Measurements from ENCODE around the gene CCSER1.

CCSER1 gene

DNA sequence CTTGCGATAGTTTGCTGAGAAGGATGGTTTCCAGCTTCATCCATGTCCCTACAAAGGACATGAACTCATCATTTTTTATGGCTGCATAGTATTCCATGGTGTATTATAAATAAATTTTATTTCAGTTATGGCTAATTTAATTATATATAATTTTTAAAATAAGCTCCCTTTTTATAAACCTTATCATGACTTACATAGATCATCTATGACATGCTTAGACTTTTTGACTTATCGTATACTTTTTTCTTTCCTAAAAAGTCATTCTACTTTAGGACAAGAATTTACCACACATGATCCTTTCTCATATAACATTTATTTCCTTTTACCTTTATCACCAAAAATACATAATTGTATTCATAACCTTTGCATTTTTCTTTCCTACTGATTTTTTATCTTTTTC is 376.5 kb downstream of the CCSER1 start:
- no peaks in the 10 kb centered on the region for H3F3A ChIP-seq (ENCODE audit: control insufficient read depth, insufficient read depth)
- H3K27me3 ChIP-seq (ENCODE audit: control insufficient read depth, low read length), result no peaks in the 10 kb centered on the region
- no peak overlapping the region for H3K4me2 ChIP-seq (ENCODE audit: low read length)
- TF ChIP-seq EZH2phosphoT487 (IDR thresholded peaks at IDR 0.05; ENCODE audit: borderline replicate concordance, low read length), result no peak
- TF ChIP-seq, protein P1, sequence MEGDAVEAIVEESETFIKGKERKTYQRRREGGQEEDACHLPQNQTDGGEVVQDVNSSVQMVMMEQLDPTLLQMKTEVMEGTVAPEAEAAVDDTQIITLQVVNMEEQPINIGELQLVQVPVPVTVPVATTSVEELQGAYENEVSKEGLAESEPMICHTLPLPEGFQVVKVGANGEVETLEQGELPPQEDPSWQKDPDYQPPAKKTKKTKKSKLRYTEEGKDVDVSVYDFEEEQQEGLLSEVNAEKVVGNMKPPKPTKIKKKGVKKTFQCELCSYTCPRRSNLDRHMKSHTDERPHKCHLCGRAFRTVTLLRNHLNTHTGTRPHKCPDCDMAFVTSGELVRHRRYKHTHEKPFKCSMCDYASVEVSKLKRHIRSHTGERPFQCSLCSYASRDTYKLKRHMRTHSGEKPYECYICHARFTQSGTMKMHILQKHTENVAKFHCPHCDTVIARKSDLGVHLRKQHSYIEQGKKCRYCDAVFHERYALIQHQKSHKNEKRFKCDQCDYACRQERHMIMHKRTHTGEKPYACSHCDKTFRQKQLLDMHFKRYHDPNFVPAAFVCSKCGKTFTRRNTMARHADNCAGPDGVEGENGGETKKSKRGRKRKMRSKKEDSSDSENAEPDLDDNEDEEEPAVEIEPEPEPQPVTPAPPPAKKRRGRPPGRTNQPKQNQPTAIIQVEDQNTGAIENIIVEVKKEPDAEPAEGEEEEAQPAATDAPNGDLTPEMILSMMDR (IDR thresholded peaks at IDR 0.05; ENCODE audit: low read depth, low read length, poor library complexity, severe bottlenecking), result no peak
- H3K9me2 ChIP-seq (replicated peaks; ENCODE audit: control insufficient read depth, low read length), result no peaks in the 10 kb centered on the region
- no peaks in the 10 kb centered on the region for H3K4me1 ChIP-seq (ENCODE audit: control insufficient read depth, low read length)
- no peaks in the 10 kb centered on the region for H3K36me3 ChIP-seq (ENCODE audit: control insufficient read depth, low read length)
- peaks cover 17% of the 10 kb centered on the region; the same call in 1 of the 2 replicates for H3K9me3 ChIP-seq (ENCODE audit: control insufficient read depth, insufficient read depth, low read length)
- H3K79me2 ChIP-seq (ENCODE audit: control insufficient read depth, low read length), result no peaks in the 10 kb centered on the region
- H3K27ac ChIP-seq (ENCODE audit: low read depth, low read length), result no peak overlapping the region
- no peaks in the 10 kb centered on the region for H4K20me1 ChIP-seq (ENCODE audit: control insufficient read depth, insufficient read depth, low read depth, low read length)
- H3K4me3 ChIP-seq (ENCODE audit: low read length), result no peak overlapping the region

DNA sequence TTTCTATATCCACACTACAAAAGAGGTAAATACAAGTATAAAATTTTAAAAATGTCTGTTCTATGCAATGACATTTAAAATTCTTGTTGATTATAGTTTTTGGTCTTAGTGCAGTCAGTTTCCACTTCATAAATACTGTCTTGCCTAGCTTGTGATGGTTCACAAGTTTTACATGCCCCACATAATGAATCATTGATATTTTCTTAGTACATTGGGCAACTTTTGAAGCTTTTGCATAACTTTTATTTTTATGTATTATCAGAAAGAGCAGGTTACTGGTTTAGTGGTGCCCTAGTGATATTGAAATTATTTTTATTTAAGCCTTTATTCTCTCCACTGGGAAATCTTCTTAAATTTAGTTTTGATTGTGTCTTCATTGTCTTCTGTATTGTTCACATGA is 388.0 kb downstream of the CCSER1 start:
- Histone ChIP-seq H3K27ac (ENCODE audit: low read depth, low read length) (no peak overlapping the region), H3K4me3 (ENCODE audit: low read length) (no peak overlapping the region), H3K4me2 (ENCODE audit: low read length) (no peak overlapping the region), H3K4me1 (ENCODE audit: control insufficient read depth, low read length) (no peaks in the 10 kb centered on the region), H3K79me2 (ENCODE audit: control insufficient read depth, low read length) (no peaks in the 10 kb centered on the region), H3K9me3 (ENCODE audit: control insufficient read depth, insufficient read depth, low read length) (no peaks in the 10 kb centered on the region), H3K27me3 (ENCODE audit: control insufficient read depth, low read length) (no peaks in the 10 kb centered on the region), H3K36me3 (ENCODE audit: control insufficient read depth, low read length) (no peaks in the 10 kb centered on the region), H3F3A (ENCODE audit: control insufficient read depth, insufficient read depth) (no peaks in the 10 kb centered on the region), H3K9me2 (replicated peaks; ENCODE audit: control insufficient read depth, low read length) (no peaks in the 10 kb centered on the region), H4K20me1 (ENCODE audit: control insufficient read depth, insufficient read depth, low read depth, low read length) (no peaks in the 10 kb centered on the region)
- no peak for TF ChIP-seq EZH2phosphoT487 (IDR thresholded peaks at IDR 0.05; ENCODE audit: borderline replicate concordance, low read length)
- TF ChIP-seq, protein P1 (IDR thresholded peaks at IDR 0.05; ENCODE audit: low read depth, low read length, poor library complexity, severe bottlenecking), result no peak

DNA sequence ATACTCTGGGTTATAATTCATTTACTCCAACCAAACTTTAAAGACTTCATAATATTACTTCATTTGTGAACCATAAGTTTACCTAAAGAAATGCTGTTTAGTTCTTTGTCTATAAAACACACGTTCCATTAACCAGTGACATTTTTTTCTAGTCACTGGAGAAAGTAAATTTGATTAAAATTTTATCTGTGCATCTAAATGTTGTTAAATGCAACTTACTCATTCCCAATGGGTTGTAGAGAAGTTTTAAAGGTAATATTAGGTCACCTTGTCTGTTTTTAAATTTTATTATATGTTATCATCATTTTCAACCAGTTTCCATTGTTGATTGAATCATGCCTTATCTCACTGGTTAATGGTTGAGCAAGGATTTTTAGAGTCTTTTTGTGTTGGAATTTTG is 401.4 kb downstream of the CCSER1 start:
- H3K27ac ChIP-seq (ENCODE audit: low read depth, low read length), result no peak overlapping the region
- H3K4me3 ChIP-seq (ENCODE audit: low read length), result no peak overlapping the region
- H3K4me1 ChIP-seq (ENCODE audit: control insufficient read depth, low read length), result no peaks in the 10 kb centered on the region
- no peaks in the 10 kb centered on the region for H3F3A ChIP-seq (ENCODE audit: control insufficient read depth, insufficient read depth)
- no peaks in the 10 kb centered on the region for H3K36me3 ChIP-seq (ENCODE audit: control insufficient read depth, low read length)
- no peak overlapping the region for H3K4me2 ChIP-seq (ENCODE audit: low read length)
- no peaks in the 10 kb centered on the region for H3K9me3 ChIP-seq (ENCODE audit: control insufficient read depth, insufficient read depth, low read length)
- no peaks in the 10 kb centered on the region for H3K27me3 ChIP-seq (ENCODE audit: control insufficient read depth, low read length)
- no peaks in the 10 kb centered on the region for H4K20me1 ChIP-seq (ENCODE audit: control insufficient read depth, insufficient read depth, low read depth, low read length)
- TF ChIP-seq, protein P1 (IDR thresholded peaks at IDR 0.05; ENCODE audit: low read depth, low read length, poor library complexity, severe bottlenecking), result no peak
- TF ChIP-seq EZH2phosphoT487 (IDR thresholded peaks at IDR 0.05; ENCODE audit: borderline replicate concordance, low read length), result no peak
- no peaks in the 10 kb centered on the region for H3K9me2 ChIP-seq (replicated peaks; ENCODE audit: control insufficient read depth, low read length)
- no peaks in the 10 kb centered on the region for H3K79me2 ChIP-seq (ENCODE audit: control insufficient read depth, low read length)

DNA sequence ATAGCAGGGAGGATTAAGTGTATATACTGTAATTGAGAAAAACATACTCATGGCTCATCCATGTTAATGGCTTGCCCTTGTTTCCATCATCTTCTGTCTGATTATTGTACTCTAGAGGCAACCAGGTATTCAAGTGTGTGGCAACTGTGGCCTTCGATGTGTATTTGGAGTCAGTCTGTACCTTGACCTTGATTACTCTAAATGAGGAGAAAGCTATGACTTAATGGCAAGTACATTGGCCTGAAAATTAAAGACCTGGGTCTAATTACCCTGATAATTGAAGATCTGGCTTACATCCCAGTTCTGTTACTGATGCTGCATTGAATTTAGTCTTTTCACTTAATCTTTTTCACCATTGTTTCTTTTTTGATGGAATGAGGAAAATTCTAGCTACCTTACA is 409.2 kb downstream of the CCSER1 start:
- no peak overlapping the region for H3K4me3 ChIP-seq (ENCODE audit: low read length)
- no peaks in the 10 kb centered on the region for H3K4me1 ChIP-seq (ENCODE audit: control insufficient read depth, low read length)
- H3K9me2 ChIP-seq (replicated peaks; ENCODE audit: control insufficient read depth, low read length), result no peaks in the 10 kb centered on the region
- TF ChIP-seq EZH2phosphoT487 (IDR thresholded peaks at IDR 0.05; ENCODE audit: borderline replicate concordance, low read length), result no peak
- TF ChIP-seq, protein P1 (IDR thresholded peaks at IDR 0.05; ENCODE audit: low read depth, low read length, poor library complexity, severe bottlenecking), result no peak
- H3F3A ChIP-seq (ENCODE audit: control insufficient read depth, insufficient read depth), result no peaks in the 10 kb centered on the region
- H3K27ac ChIP-seq (ENCODE audit: low read depth, low read length), result no peak overlapping the region
- H3K9me3 ChIP-seq (ENCODE audit: control insufficient read depth, insufficient read depth, low read length), result no peaks in the 10 kb centered on the region
- no peaks in the 10 kb centered on the region for H3K27me3 ChIP-seq (ENCODE audit: control insufficient read depth, low read length)
- no peaks in the 10 kb centered on the region for H3K79me2 ChIP-seq (ENCODE audit: control insufficient read depth, low read length)
- H3K4me2 ChIP-seq (ENCODE audit: low read length), result no peak overlapping the region
- no peaks in the 10 kb centered on the region for H3K36me3 ChIP-seq (ENCODE audit: control insufficient read depth, low read length)
- no peaks in the 10 kb centered on the region for H4K20me1 ChIP-seq (ENCODE audit: control insufficient read depth, insufficient read depth, low read depth, low read length)
